CD14-positive monocyte (primary cell): ENCODE data around the gene KLHL40. TPM values are rescaled to one million over a fixed set of nuclear protein-coding genes. Genes with fewer than 3 reads are reported as not detected.

Experiments
- DNase-seq, 3 donors: peaks; one replicate each; pipeline ENCODE4 v3.0.0-alpha.2; 2011 to 2022
- H2AFZ ChIP-seq: 2 replicates; pipeline ENCODE4 v1.6.0; 2012; ENCODE audit warnings: mild to moderate bottlenecking, low read depth, low read length, inconsistent platforms; ENCODE audit not compliant: insufficient read depth, poor library complexity, severe bottlenecking
- H3K27ac ChIP-seq, 2 donors: 1 replicate in 1 of 2; 2 replicates in 1 of 2; pipeline ENCODE4 v1.5.1; 2012 to 2013; ENCODE audit warnings: low read length in 2 of 2, control low read depth in 1 of 2, inconsistent platforms in 1 of 2, low read depth in 1 of 2, mild to moderate bottlenecking in 1 of 2
- H3K27me3 ChIP-seq, 2 donors: one replicate each; pipeline versions ENCODE4 v1.6.0 to v1.6.1; 2011 to 2013; ENCODE audit warnings: low read length in 2 of 2; ENCODE audit not compliant: control insufficient read depth in 2 of 2, insufficient read depth in 2 of 2
- H3K36me3 ChIP-seq, 2 donors: replicated peaks in 1 of 2; 1 replicate in 1 of 2; 2 replicates in 1 of 2; pipeline versions ENCODE4 v1.5.1 to v1.6.1; 2012 to 2013; ENCODE audit warnings: low read length in 2 of 2, control low read depth in 1 of 2, inconsistent platforms in 1 of 2, mild to moderate bottlenecking in 1 of 2; ENCODE audit not compliant: insufficient read depth in 2 of 2, control insufficient read depth in 1 of 2
- H3K4me1 ChIP-seq, 2 donors: 1 replicate in 1 of 2; 2 replicates in 1 of 2; pipeline versions ENCODE4 v1.5.1 to v1.6.1; 2012 to 2013; ENCODE audit warnings: low read length in 2 of 2, control low read depth in 1 of 2, inconsistent platforms in 1 of 2, mild to moderate bottlenecking in 1 of 2, moderate library complexity in 1 of 2; ENCODE audit not compliant: insufficient read depth in 2 of 2, control insufficient read depth in 1 of 2
- H3K4me2 ChIP-seq: replicated peaks from 2 replicates; pipeline ENCODE3; 2012; ENCODE audit warnings: low read length, moderate library complexity, mild to moderate bottlenecking; ENCODE audit not compliant: poor library complexity, severe bottlenecking; ENCODE audit errors: extremely low read depth
- H3K4me3 ChIP-seq, 3 experiments: fragments of 200-600 bp in 1 of 3; sonication (generic) in 1 of 3; replicated peaks in 1 of 3; 1 replicate in 2 of 3; 2 replicates in 1 of 3; pipeline ENCODE4 v1.5.1; 2011 to 2013; ENCODE audit warnings: low read length in 3 of 3, mild to moderate bottlenecking in 3 of 3, control low read depth in 2 of 3, low read depth in 2 of 3, inconsistent platforms in 1 of 3, moderate library complexity in 1 of 3
- H3K79me2 ChIP-seq: 2 replicates; pipeline ENCODE4 v1.6.0; 2012; ENCODE audit warnings: mild to moderate bottlenecking, control low read depth, inconsistent platforms, low read length, moderate library complexity; ENCODE audit not compliant: insufficient read depth
- H3K9ac ChIP-seq: 2 replicates; pipeline ENCODE4 v1.6.0; 2017; ENCODE audit warnings: low read length, mild to moderate bottlenecking; ENCODE audit not compliant: insufficient read depth, poor library complexity, severe bottlenecking
- H3K9me3 ChIP-seq, 2 donors: replicated peaks in 1 of 2; 1 replicate in 1 of 2; 2 replicates in 1 of 2; pipeline versions ENCODE4 v1.5.1 to v1.6.1; 2012 to 2013; ENCODE audit warnings: low read length in 2 of 2, control low read depth in 1 of 2; ENCODE audit not compliant: control insufficient read depth in 1 of 2, insufficient read depth in 1 of 2
- H4K20me1 ChIP-seq: 2 replicates; pipeline ENCODE4 v1.6.0; 2012; ENCODE audit warnings: mild to moderate bottlenecking, low read length, control low read depth, moderate library complexity; ENCODE audit not compliant: insufficient read depth
- H3K27ac Mint-ChIP-seq, 7 donors: one replicate each; pipeline ENCODE4 v1.8.0; 2020; ENCODE audit warnings: mild to moderate bottlenecking in 7 of 7, mixed read lengths in 7 of 7, moderate library complexity in 6 of 7, inconsistent platforms in 2 of 7
- H3K27me3 Mint-ChIP-seq, 3 donors: one replicate each; pipeline ENCODE4 v1.8.0; 2021 to 2022; ENCODE audit warnings: low read depth in 3 of 3, mild to moderate bottlenecking in 3 of 3, mixed read lengths in 3 of 3, moderate library complexity in 3 of 3, inconsistent platforms in 1 of 3
- H3K36me3 Mint-ChIP-seq, 2 donors: one replicate each; pipeline ENCODE4 v1.8.0; 2020; ENCODE audit warnings: mixed read lengths in 2 of 2, inconsistent platforms in 1 of 2, mild to moderate bottlenecking in 1 of 2
- H3K4me1 Mint-ChIP-seq: one replicate; pipeline ENCODE4 v1.8.0; 2020; ENCODE audit warnings: mild to moderate bottlenecking, mixed read lengths
- H3K4me3 Mint-ChIP-seq, 2 donors: one replicate each; pipeline ENCODE4 v1.8.0; 2020; ENCODE audit warnings: mild to moderate bottlenecking in 2 of 2, mixed read lengths in 2 of 2, moderate library complexity in 1 of 2
- H3K9me3 Mint-ChIP-seq, 7 donors: one replicate each; pipeline ENCODE4 v1.8.0; 2020 to 2022; ENCODE audit warnings: mixed read lengths in 7 of 7, mild to moderate bottlenecking in 6 of 7, moderate library complexity in 6 of 7, inconsistent platforms in 2 of 7
- CTCF ChIP-seq: fragments of 200-600 bp; IDR thresholded peaks from one replicate; pipeline ENCODE4 v1.8.0; 2022; ENCODE audit warnings: antibody characterized with exemption, mild to moderate bottlenecking
- WGBS: methylation state at CpG from one replicate; pipeline ENCODE4 v1.1.5; 2013; ENCODE audit warnings: missing lambda C conversion rate; ENCODE audit not compliant: insufficient coverage; 5-methylcytosine and 5-hydroxymethylcytosine counted together
- intact Hi-C, 2 donors: fragments of 100-400 bp; cut with micrococcal nuclease; formaldehyde crosslinking; loops; one replicate each; pipeline versions ENCODE4 v1.15.0 to v1.15.1; 2023
- polyA plus RNA-seq, 3 donors: library from polyadenylated mRNA; depleted of rRNA in 1 of 3; unstranded in 2 of 3; stranded (reverse) in 1 of 3; fragments of 300-500 nt in 2 of 3; fragments of >200 nt in 1 of 3; fragmentation: Illumina TruSeq in 2 of 3; gene quantifications; 1 replicate in 2 of 3; 2 replicates in 1 of 3; pipeline ENCODE4 v1.2.3, GENCODE V29; 2012 to 2021

The KLHL40 gene
- polyA plus RNA-seq, 3 donors = not detected

DNA sequence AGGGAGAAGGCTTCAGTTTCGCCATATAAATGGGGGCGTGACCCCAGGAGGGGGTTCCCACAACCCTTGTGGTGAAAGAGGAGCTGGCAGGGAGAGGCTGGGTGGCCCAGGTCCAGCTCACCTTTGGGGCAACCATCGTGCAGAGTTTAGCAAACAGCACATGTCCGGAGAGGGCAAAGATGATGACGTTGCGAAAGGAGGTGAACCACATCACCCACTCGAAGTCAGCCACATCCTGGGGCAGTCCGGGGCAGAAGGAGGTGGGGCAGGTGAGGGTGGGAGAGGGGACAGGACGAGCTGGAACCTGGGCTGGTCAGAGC, 13.5 kb downstream of the KLHL40 start:
- Mint-ChIP-seq H3K27me3 (peaks cover 6 to 15% (median 10%) of the 10 kb centered on the region in 3 donors), H3K27ac (peak overlapping the region in 1 of 7 donors; percentile 36), H3K9me3 (no peaks in the 10 kb centered on the region), H3K4me3 (no peak overlapping the region), H3K36me3 (no peaks in the 10 kb centered on the region), H3K4me1 (peaks cover 3% of the 10 kb centered on the region)
- H3K4me2 ChIP-seq = no peak overlapping the region
- no peak overlapping the region for H2AFZ ChIP-seq
- H3K27ac ChIP-seq = no peak overlapping the region
- H3K27me3 ChIP-seq = no peaks in the 10 kb centered on the region
- intact Hi-C loops = no loop called here
- H3K79me2 ChIP-seq = no peaks in the 10 kb centered on the region
- H3K4me1 ChIP-seq = no peaks in the 10 kb centered on the region
- WGBS = 89% methylated on average over 2 of the region's 9 CpGs
- no peaks in the 10 kb centered on the region for H4K20me1 ChIP-seq
- DNase-seq = no peak
- TF ChIP-seq CTCF = no peak
- no peaks in the 10 kb centered on the region for H3K36me3 ChIP-seq
- H3K9ac ChIP-seq = no peak overlapping the region
- H3K4me3 ChIP-seq = no peak overlapping the region
- no peaks in the 10 kb centered on the region for H3K9me3 ChIP-seq

- H3K4me2 ChIP-seq = no peak overlapping the region
- intact Hi-C loops = no loop called here
- no peak overlapping the region for H2AFZ ChIP-seq
- H3K4me1 ChIP-seq = no peaks in the 10 kb centered on the region
- Mint-ChIP-seq H3K4me1 (peaks cover 3% of the 10 kb centered on the region), H3K27me3 (peaks cover 6 to 15% (median 10%) of the 10 kb centered on the region in 3 donors), H3K9me3 (no peaks in the 10 kb centered on the region), H3K27ac (no peak overlapping the region), H3K4me3 (no peak overlapping the region), H3K36me3 (no peaks in the 10 kb centered on the region)
- H3K36me3 ChIP-seq = no peaks in the 10 kb centered on the region
- no peaks in the 10 kb centered on the region for H3K79me2 ChIP-seq
- H3K27me3 ChIP-seq = no peaks in the 10 kb centered on the region
- H4K20me1 ChIP-seq = no peaks in the 10 kb centered on the region
- WGBS = 69% methylated on average over 7 of the region's 10 CpGs
- H3K4me3 ChIP-seq = no peak overlapping the region
- DNase-seq = no peak
- no peak overlapping the region for H3K27ac ChIP-seq
- no peaks in the 10 kb centered on the region for H3K9me3 ChIP-seq
- no peak for TF ChIP-seq CTCF
- no peak overlapping the region for H3K9ac ChIP-seq
Observed at GRCh38 chr3:42699511-42699971, 14.2 kb downstream of the KLHL40 start.
